GM12873 (cell line): ENCODE results near the gene NAB2.

ENCODE experiments used
- TF ChIP-seq, protein P1 (sequence below): IDR thresholded peaks from 2 replicates; pipeline ENCODE4 v1.5.1; 2012; ENCODE audit warnings: low read depth, mild to moderate bottlenecking, moderate library complexity, low read length, control low read depth; ENCODE audit not compliant: insufficient read depth; ENCODE audit errors: missing control alignments

The NAB2 gene

DNA sequence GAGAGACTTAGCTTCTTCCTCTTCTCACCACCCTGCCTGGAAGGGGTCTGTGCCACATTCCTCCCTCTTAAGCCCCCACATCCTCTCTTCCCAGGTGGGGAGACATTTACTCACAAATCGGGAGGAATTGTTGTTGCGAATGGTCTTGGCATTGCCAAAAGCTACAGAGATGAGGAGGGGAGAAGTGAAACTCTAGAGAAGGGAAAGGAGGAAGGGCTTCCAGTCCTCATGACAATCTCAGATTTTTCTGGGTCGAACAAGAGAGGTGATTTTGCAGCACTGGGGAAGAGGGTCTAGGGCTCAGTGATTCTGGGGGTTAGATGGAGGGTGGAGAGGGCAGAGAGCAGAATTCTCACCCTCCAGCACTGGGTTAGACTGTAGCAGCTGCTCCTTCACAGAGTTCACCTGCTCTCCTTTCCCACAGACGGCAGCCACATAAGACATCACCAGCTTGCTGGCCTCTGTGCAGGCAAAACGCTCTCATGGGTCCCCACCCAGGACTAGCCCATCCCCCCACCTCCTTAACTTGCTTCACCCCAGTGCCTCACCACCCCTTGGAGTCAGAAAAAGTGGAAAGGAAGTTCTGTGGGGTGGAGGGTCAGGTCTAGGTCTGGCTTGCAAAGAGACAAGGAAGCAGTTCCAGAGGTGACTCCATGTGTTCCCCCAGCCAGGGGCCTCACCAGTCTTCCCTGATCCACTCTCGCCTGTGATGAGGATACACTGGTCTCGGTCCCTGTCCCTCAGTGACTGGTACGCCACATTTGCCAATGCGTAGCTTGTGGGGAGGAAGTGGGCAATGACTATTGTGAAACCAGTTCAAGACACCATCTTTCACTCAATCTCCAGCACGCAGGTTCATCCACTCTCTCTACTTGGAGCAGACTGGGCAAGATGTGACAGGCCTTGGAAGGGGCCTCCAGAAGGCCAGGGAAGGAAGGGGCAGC lies 41.7 kb upstream of the NAB2 start:
- TF ChIP-seq, protein P1, sequence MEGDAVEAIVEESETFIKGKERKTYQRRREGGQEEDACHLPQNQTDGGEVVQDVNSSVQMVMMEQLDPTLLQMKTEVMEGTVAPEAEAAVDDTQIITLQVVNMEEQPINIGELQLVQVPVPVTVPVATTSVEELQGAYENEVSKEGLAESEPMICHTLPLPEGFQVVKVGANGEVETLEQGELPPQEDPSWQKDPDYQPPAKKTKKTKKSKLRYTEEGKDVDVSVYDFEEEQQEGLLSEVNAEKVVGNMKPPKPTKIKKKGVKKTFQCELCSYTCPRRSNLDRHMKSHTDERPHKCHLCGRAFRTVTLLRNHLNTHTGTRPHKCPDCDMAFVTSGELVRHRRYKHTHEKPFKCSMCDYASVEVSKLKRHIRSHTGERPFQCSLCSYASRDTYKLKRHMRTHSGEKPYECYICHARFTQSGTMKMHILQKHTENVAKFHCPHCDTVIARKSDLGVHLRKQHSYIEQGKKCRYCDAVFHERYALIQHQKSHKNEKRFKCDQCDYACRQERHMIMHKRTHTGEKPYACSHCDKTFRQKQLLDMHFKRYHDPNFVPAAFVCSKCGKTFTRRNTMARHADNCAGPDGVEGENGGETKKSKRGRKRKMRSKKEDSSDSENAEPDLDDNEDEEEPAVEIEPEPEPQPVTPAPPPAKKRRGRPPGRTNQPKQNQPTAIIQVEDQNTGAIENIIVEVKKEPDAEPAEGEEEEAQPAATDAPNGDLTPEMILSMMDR, result no peak

DNA sequence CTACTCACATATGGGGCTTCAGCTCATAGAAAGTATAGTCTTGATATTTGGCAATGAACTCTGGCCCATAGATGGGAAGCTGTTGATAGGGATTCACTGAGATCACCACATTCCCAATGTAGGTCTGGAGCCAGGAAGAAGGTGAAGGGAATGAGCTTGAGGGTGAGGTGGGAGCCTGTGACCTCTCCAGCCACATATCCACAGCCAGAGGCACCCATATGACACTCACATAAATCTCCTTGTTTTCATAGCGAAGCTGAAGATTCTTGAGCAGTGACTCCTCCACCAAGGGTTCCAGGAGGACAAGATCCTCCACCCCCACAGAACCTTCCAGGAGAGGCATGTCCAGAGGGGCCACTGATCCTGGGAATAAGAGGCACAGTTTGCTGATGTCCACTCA lies 40.9 kb upstream of the NAB2 start:
- TF ChIP-seq, protein P1, result no peak

DNA sequence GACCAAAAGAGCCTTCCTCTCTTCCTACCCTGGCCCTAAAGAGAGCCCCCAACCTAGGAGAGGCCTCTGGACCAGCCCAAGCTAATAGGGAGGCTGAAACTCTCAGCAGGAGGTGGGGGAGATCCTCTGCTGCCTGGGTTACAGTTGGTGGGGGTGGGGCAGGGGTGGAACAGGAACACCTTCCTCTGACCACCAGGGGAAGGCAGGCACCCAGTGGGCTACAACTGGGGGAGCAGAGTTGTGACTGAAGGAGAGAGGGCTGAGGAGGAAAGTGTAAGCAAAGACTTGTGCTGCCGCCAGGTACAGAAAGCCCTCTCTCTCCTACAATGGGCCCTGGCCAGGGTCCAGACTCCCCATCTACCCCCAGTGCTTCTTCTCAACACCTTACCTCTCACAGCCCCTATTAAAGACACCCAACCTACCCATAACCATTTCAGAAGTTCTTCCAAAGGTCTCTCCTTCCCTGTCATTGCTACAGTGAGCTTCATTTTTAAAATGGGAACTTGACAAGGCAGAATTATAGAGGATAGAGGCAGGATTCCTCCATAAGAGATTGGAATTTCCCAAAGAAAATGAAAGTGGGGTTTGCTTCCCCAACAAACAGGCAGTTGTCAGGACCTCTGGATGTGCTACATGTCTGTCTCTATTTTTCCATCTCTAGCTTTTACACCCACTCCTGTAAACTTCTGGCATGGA lies 40.3 kb upstream of the NAB2 start:
- TF ChIP-seq, protein P1, result peak; percentile 16

DNA sequence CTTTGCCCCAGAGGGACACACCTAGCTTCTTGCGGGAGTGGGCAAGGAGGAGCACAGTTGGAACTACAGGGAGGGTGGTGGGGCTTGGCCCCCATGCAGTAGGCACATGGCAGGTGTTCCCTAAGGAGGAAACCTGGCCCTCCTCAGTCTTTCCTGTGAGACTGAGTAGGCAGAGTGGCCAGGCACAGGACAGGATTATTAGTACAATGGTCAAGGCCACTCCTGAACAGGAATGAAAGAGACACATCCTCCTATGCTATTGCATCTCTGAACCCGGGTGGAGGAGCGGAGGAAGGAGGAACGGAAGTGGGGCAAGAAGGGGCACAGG lies 39.8 kb upstream of the NAB2 start:
- TF ChIP-seq, protein P1, result no peak

DNA sequence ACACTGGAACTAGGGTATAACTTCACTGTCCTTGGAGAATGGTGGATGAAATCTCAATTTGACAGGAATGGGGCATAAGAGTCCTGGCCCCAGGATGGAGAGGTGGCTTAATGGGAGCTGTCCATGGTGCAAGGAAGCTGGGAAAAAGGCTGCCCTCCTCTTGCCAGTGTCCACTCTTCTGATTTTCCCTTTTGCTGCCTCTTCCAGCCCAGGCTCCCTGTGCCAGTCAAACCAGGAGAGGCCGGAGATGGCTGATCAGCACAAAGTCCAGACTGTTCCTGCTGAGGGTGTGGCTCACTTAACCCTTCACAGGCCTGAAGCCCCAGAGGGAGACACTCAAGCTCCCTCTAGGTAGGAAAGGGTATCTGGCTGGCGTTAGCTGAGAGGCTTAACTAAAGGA lies 39.0 kb upstream of the NAB2 start, which contains the start of gene MYO1A:
MYO1A (minus strand) TSS at position 240 of the 400 bp plus-strand sequence. CDS start 1,806 bp downstream, outside the sequence.
- TF ChIP-seq, protein P1, result no peak

DNA sequence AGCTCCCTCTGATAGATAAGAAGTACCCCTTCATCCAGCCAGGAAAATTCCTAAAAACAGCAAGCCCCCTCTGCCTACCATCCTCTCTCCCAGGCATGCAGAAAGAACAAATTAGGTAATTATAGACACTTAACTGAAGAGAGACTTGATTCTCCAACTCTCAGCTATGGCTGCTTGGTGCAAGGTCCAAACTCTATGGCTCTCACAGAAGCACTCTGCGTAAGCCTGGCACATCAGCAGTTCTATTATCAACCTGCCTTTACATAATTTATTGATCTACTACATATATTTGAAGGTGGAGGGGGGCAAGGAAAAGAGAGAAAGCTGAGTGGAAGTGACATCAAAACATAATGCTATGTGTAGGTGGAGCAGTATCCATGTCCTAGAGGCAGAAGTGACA lies 37.9 kb upstream of the NAB2 start:
- TF ChIP-seq, protein P1, result no peak

DNA sequence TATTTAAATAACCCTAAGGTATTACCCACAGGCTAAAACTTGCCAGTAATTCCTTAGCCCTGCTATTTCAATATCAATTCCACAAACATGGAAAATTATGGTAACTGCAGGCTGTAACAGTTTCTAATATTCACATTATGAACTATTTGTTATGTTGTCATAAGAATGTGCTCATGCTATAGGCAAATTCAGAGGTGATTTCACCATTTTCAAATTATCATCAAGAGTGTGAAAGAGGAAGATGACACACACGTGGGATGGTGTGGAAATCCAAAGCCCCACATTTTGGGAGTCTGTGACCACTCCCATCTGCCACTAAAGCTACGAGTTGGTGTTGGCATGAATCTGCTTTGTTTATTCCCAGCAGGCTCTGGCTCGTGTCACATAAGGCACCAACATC lies 33.1 kb upstream of the NAB2 start:
- TF ChIP-seq, protein P1, result no peak
